Stromal cell of bone marrow (primary cell): ENCODE measurements around the gene CBFB.

Experiments
- DNase-seq: peaks from one replicate; pipeline ENCODE4 v3.0.0-alpha.2; 2012; ENCODE audit warnings: low read depth

Gene CBFB

GRCh38 chr16:67137605-67138004 lies 108.7 kb downstream of the CBFB start:
- no peak for DNase-seq

GRCh38 chr16:67141391-67141790 lies 112.4 kb downstream of the CBFB start:
- DNase-seq: no peak

GRCh38 chr16:67142342-67142741 lies 113.4 kb downstream of the CBFB start:
- DNase-seq: no peak

- no peak for DNase-seq
These were observed 116.0 kb downstream of the CBFB start for GRCh38 chr16:67144943-67145342.

- no peak for DNase-seq
These were observed 116.8 kb downstream of the CBFB start for GRCh38 chr16:67145746-67146145.

- DNase-seq: no peak
These were observed 117.8 kb downstream of the CBFB start for GRCh38 chr16:67146523-67147357.

GRCh38 chr16:67147437-67148140 lies 118.6 kb downstream of the CBFB start:
- no peak for DNase-seq

GRCh38 chr16:67148221-67148620 lies 119.3 kb downstream of the CBFB start:
- DNase-seq: no peak

GRCh38 chr16:67148656-67149275 lies 119.8 kb downstream of the CBFB start:
- no peak for DNase-seq

GRCh38 chr16:67149276-67150046 lies 120.5 kb downstream of the CBFB start:
- DNase-seq: no peak

- DNase-seq: no peak
These were observed 121.3 kb downstream of the CBFB start for GRCh38 chr16:67150047-67150832.
